ENCODE data around the gene P2RX5. TPM values are rescaled to one million over a fixed set of nuclear protein-coding genes. Genes with fewer than 3 reads are reported as not detected.

Gene P2RX5
- polyA plus RNA-seq, 1 donor (not counting 4 experiments of a cell fraction or from before 2014, with no cell fraction given), result 0.43 TPM

GRCh38 chr17:3645310-3645709, 50.6 kb downstream of the P2RX5 start:
- dilution Hi-C loops (cut with MboI; ENCODE audit: extremely low pct_ligation_motif_present, low sequenced_read_pairs), result no loop called here
- H3K4me2 ChIP-seq (ENCODE audit: control insufficient read depth, extremely low read depth, insufficient read depth, low read depth, low read length), result no peak overlapping the region
- H3K79me2 ChIP-seq (ENCODE audit: control insufficient read depth, insufficient read depth, low read length), result no peaks in the 10 kb centered on the region
- H3K27me3 ChIP-seq (ENCODE audit: control insufficient read depth, extremely low read depth, insufficient read depth, low read length), result no peaks in the 10 kb centered on the region
- H3K9me1 ChIP-seq (ENCODE audit: control insufficient read depth, extremely low read depth, insufficient read depth, low read length), result peaks cover 2% of the 10 kb centered on the region
- no peaks in the 10 kb centered on the region for H3K4me1 ChIP-seq (ENCODE audit: control insufficient read depth, extremely low read depth, insufficient read depth, low read length)
- H3K4me3 ChIP-seq (ENCODE audit: control insufficient read depth in 2 of 3, extremely low read depth in 1 of 3, insufficient read depth in 2 of 3, low read depth in 1 of 3, low read length in 3 of 3), result no peak overlapping the region
- no peaks in the 10 kb centered on the region for H3K9me3 ChIP-seq (ENCODE audit: control insufficient read depth, low read depth, low read length)
- no peak overlapping the region for H3K9ac ChIP-seq (ENCODE audit: control insufficient read depth, extremely low read depth, insufficient read depth, low read length)
- H2AFZ ChIP-seq (ENCODE audit: control insufficient read depth, low read length), result no peak overlapping the region
- no peak overlapping the region for H3K27ac ChIP-seq (ENCODE audit: control insufficient read depth, insufficient read depth, low read length)
- H3K36me3 ChIP-seq (ENCODE audit: control insufficient read depth in 2 of 2, extremely low read depth in 1 of 2, insufficient read depth in 2 of 2, low read length in 2 of 2), result peaks cover 11 to 13% of the 10 kb centered on the region in 2 experiments
- DNase-seq (ENCODE audit: low read depth, low spot score) (no peak), FAIRE-seq (no peak)
- no peaks in the 10 kb centered on the region for H4K20me1 ChIP-seq (ENCODE audit: control insufficient read depth, extremely low read depth, insufficient read depth, low read length)
- TF ChIP-seq EZH2 (IDR thresholded peaks at IDR 0.05; ENCODE audit: low read length) (no peak), CTCF (optimal IDR thresholded peaks at IDR 0.05 in 1 of 3, IDR thresholded peaks at IDR 0.05 in 1 of 3, conservative IDR thresholded peaks at IDR 0.05 in 1 of 3; ENCODE audit: extremely low read depth in 1 of 3, insufficient read depth in 2 of 3, low read length in 3 of 3) (no peak)

DNA sequence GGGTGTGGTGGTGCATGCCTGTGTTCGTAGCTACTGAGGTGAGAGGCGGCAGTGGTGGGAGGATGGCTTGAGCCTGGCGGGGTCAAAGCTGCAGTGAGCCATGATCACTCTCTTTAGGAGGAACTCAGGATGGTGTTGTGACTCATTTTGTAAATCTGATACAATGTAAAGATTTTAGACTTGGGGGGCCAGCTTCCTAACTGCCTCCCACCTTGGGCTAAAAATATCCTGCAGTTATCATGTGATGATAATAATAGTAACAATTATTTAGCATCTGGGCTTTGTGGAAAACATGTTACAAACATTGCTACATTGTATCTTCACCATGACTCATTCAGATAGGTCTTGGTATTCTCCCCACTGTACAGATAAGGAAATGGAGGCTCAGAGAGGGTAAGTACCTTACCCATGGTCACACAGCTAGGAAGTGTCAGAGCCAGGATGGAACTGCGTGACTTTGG, 52.0 kb downstream of the P2RX5 start:
- Histone ChIP-seq H3K9ac (ENCODE audit: control insufficient read depth, extremely low read depth, insufficient read depth, low read length) (no peak overlapping the region), H3K4me1 (ENCODE audit: control insufficient read depth, extremely low read depth, insufficient read depth, low read length) (no peaks in the 10 kb centered on the region), H3K9me3 (ENCODE audit: control insufficient read depth, low read depth, low read length) (no peaks in the 10 kb centered on the region), H3K4me2 (ENCODE audit: control insufficient read depth, extremely low read depth, insufficient read depth, low read depth, low read length) (no peak overlapping the region), H3K27ac (ENCODE audit: control insufficient read depth, insufficient read depth, low read length) (no peak overlapping the region), H3K36me3 (ENCODE audit: control insufficient read depth in 2 of 2, extremely low read depth in 1 of 2, insufficient read depth in 2 of 2, low read length in 2 of 2) (peaks cover 11 to 12% of the 10 kb centered on the region in 2 experiments), H3K27me3 (ENCODE audit: control insufficient read depth, extremely low read depth, insufficient read depth, low read length) (no peaks in the 10 kb centered on the region), H2AFZ (ENCODE audit: control insufficient read depth, low read length) (no peak overlapping the region), H4K20me1 (ENCODE audit: control insufficient read depth, extremely low read depth, insufficient read depth, low read length) (no peaks in the 10 kb centered on the region), H3K9me1 (ENCODE audit: control insufficient read depth, extremely low read depth, insufficient read depth, low read length) (no peaks in the 10 kb centered on the region), H3K4me3 (ENCODE audit: control insufficient read depth in 2 of 3, extremely low read depth in 1 of 3, insufficient read depth in 2 of 3, low read depth in 1 of 3, low read length in 3 of 3) (no peak overlapping the region), H3K79me2 (ENCODE audit: control insufficient read depth, insufficient read depth, low read length) (no peaks in the 10 kb centered on the region)
- no peak for TF ChIP-seq CTCF (optimal IDR thresholded peaks at IDR 0.05 in 1 of 3, IDR thresholded peaks at IDR 0.05 in 1 of 3, conservative IDR thresholded peaks at IDR 0.05 in 1 of 3; ENCODE audit: extremely low read depth in 1 of 3, insufficient read depth in 2 of 3, low read length in 3 of 3)
- TF ChIP-seq EZH2 (IDR thresholded peaks at IDR 0.05; ENCODE audit: low read length), result no peak
- DNase-seq (ENCODE audit: low read depth, low spot score) (no peak), FAIRE-seq (no peak)
- dilution Hi-C loops (cut with MboI; ENCODE audit: extremely low pct_ligation_motif_present, low sequenced_read_pairs), result no loop called here

All from keratinocyte (primary cell).